Suprapubic skin (tissue), 4 donors: ENCODE results near the gene MAP4K3.

Experiments
- POLR2A ChIP-seq, 2 donors: fragments of 450-650 bp; IDR thresholded peaks; one replicate each; pipeline ENCODE4 v1.6.1; 2017; ENCODE audit warnings: antibody characterized with exemption in 2 of 2, mild to moderate bottlenecking in 2 of 2, moderate library complexity in 2 of 2
- POLR2AphosphoS5 ChIP-seq, 3 donors: sonication (generic); formaldehyde crosslinking; IDR thresholded peaks; one replicate each; pipeline ENCODE4 v1.6.1; 2017; ENCODE audit warnings: antibody characterized with exemption in 3 of 3
- TF ChIP-seq, protein P1 (sequence below), 2 donors: fragments of 200-600 bp in 1 of 2; fragments of 450-650 bp in 1 of 2; sonication (generic) in 1 of 2; IDR thresholded peaks; one replicate each; pipeline ENCODE4 v1.5.1; 2016 to 2019; ENCODE audit warnings: antibody characterized with exemption in 2 of 2, mild to moderate bottlenecking in 1 of 2, moderate library complexity in 1 of 2

DNA sequence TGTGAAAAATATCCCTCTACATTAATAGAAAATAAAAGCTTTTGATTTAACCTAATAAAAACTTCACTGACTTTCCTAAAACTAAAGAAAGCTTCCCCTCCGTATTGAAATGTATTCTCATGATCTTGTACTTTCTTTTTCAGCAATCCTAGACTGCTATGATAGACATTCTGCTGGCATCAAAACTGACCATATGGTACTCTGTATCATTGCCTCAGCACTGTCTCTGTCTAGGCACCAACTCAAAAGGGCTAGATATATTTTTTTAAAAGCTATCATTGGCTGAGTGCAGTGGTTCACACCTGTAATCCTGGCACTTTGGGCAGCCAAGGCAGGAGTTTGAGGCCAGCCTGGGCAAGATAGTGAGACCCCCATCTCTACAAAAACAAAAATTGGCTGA is 226.2 kb downstream of the MAP4K3 start:
- TF ChIP-seq POLR2A (IDR thresholded peaks at IDR 0.05) (no peak), POLR2AphosphoS5 (IDR thresholded peaks at IDR 0.05) (no peak)
- TF ChIP-seq, protein P1, sequence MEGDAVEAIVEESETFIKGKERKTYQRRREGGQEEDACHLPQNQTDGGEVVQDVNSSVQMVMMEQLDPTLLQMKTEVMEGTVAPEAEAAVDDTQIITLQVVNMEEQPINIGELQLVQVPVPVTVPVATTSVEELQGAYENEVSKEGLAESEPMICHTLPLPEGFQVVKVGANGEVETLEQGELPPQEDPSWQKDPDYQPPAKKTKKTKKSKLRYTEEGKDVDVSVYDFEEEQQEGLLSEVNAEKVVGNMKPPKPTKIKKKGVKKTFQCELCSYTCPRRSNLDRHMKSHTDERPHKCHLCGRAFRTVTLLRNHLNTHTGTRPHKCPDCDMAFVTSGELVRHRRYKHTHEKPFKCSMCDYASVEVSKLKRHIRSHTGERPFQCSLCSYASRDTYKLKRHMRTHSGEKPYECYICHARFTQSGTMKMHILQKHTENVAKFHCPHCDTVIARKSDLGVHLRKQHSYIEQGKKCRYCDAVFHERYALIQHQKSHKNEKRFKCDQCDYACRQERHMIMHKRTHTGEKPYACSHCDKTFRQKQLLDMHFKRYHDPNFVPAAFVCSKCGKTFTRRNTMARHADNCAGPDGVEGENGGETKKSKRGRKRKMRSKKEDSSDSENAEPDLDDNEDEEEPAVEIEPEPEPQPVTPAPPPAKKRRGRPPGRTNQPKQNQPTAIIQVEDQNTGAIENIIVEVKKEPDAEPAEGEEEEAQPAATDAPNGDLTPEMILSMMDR (IDR thresholded peaks at IDR 0.05) = no peak
